ENCODE results near the gene NPR2. TPM values are rescaled to one million over a fixed set of nuclear protein-coding genes. Genes with fewer than 3 reads are reported as not detected.

The NPR2 gene
- total RNA-seq, 1 donor from 2014 or later: 40.2 TPM

DNA sequence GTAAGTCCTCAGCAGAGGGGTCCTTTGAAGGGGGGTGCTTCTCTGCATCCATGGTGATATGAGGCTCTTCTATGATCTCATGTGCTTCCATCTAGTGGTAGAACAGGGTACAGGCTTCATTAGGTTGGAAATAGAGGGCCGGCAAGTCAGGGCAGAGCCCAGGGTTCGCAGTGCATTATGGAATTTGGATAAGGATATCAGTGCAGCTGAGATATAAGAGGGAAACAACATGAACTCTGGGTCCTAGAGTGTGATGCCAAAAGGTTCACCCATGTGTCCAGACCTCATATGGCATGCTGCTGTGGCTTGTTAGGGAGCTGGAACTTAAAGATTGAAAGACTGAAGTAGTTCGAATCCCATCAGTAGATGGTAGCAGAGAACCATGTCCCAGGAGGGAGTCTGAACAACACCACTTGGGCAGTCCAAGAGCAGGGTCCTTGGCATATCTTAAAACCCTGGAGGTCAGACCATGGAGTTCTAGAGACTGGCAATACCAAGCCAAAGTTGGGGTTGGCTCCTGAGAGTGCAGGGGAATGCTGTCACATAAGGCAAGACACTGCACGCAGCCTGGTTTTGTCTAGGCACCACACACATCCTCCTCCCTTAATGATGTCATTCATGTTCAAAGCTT lies 34.8 kb downstream of the NPR2 start:
- H3K4me3 Mint-ChIP-seq (ENCODE audit: unreplicated experiment): no peak overlapping the region
- peaks cover 35% of the 10 kb centered on the region for H3K4me1 Mint-ChIP-seq (ENCODE audit: low read depth)
- H3K27me3 Mint-ChIP-seq (ENCODE audit: low read depth): no peaks in the 10 kb centered on the region
- no peak overlapping the region for H3K27ac Mint-ChIP-seq (ENCODE audit: unreplicated experiment)
- no peak for DNase-seq (ENCODE audit: low spot score)
- peak; percentile 90 for TF ChIP-seq CTCF (IDR thresholded peaks at IDR 0.05)
- H3K9me3 Mint-ChIP-seq (ENCODE audit: low read depth): no peaks in the 10 kb centered on the region
- H3K36me3 Mint-ChIP-seq (ENCODE audit: low read depth): no peaks in the 10 kb centered on the region

GRCh38 chr9:35827486-35827885 lies 36.1 kb downstream of the NPR2 start:
- no peaks in the 10 kb centered on the region for H3K9me3 Mint-ChIP-seq (ENCODE audit: low read depth)
- peak overlapping the region; percentile 39 for H3K4me3 Mint-ChIP-seq (ENCODE audit: unreplicated experiment)
- no peaks in the 10 kb centered on the region for H3K36me3 Mint-ChIP-seq (ENCODE audit: low read depth)
- H3K27me3 Mint-ChIP-seq (ENCODE audit: low read depth): no peaks in the 10 kb centered on the region
- DNase-seq (ENCODE audit: low spot score): no peak
- no peak for TF ChIP-seq CTCF (IDR thresholded peaks at IDR 0.05)
- peaks cover 35% of the 10 kb centered on the region for H3K4me1 Mint-ChIP-seq (ENCODE audit: low read depth)
- peak overlapping the region; percentile 59 for H3K27ac Mint-ChIP-seq (ENCODE audit: unreplicated experiment)

GRCh38 chr9:35828716-35829083 lies 37.3 kb downstream of the NPR2 start, which contains the start of gene FAM221B:
Gene FAM221B (minus strand): TSS chr9:35828732. CDS start chr9:35826161, 2,571 bp downstream.
- H3K9me3 Mint-ChIP-seq (ENCODE audit: low read depth): no peaks in the 10 kb centered on the region
- peaks cover 40% of the 10 kb centered on the region for H3K4me1 Mint-ChIP-seq (ENCODE audit: low read depth)
- H3K27ac Mint-ChIP-seq (ENCODE audit: unreplicated experiment): peak within 1 kb of the TSS; percentile 97
- H3K27me3 Mint-ChIP-seq (ENCODE audit: low read depth): no peaks in the 10 kb centered on the region
- H3K36me3 Mint-ChIP-seq (ENCODE audit: low read depth): no peaks in the 10 kb centered on the region
- TF ChIP-seq CTCF (IDR thresholded peaks at IDR 0.05): no peak
- peak within 1 kb of the TSS; percentile 99 for H3K4me3 Mint-ChIP-seq (ENCODE audit: unreplicated experiment)
- DNase-seq (ENCODE audit: low spot score): no peak

DNA sequence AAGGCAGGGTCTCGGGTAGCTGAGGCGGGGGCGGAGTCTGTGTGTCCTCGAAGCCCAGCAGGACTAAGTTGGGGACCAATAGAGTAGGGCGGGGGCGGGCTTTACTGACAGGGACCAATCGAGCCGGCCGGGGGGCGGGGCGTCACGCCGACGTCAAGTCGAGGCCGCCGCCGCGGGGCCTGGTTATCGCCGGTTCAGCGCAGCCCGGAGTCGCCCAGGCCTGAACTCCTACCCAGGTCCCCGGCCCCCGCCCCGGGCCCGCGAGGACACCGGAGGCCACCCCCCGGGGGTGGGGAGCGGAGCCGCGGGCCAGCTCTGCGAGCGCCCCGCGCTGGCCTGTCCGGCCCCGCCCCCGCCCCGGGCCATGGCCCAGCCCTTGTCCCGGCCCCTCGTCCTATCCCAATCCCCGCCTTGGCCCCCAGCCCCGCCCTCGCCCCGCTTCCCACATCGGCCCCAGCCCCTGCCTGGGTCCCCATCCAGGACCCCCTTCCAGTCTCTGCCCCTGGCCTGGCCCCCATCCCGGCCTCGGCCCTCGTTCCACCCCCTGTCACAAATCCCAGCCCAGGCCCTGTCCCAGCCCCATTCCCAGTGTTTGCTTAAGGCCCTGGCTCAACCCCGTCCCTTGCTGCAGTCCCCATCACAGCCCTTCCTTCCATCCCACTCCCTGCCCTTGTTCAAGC lies 37.8 kb downstream of the NPR2 start, which contains the start of gene TMEM8B:
Gene TMEM8B, plus strand, starts transcription at position 145 of the 680 bp plus-strand sequence. Its CDS starts 220 bp downstream, at position 365.
- H3K27ac Mint-ChIP-seq (ENCODE audit: unreplicated experiment): peak within 1 kb of the TSS; percentile 97

More for the DNA sequence above, 37.8 kb downstream of the NPR2 start, which contains the start of gene TMEM8B:
- H3K9me3 Mint-ChIP-seq (ENCODE audit: low read depth): no peaks in the 10 kb centered on the region
- TF ChIP-seq CTCF (IDR thresholded peaks at IDR 0.05): no peak
- DNase-seq (ENCODE audit: low spot score): no peak
- no peaks in the 10 kb centered on the region for H3K27me3 Mint-ChIP-seq (ENCODE audit: low read depth)
- H3K4me3 Mint-ChIP-seq (ENCODE audit: unreplicated experiment): peak within 1 kb of the TSS; percentile 99
- no peaks in the 10 kb centered on the region for H3K36me3 Mint-ChIP-seq (ENCODE audit: low read depth)
- H3K4me1 Mint-ChIP-seq (ENCODE audit: low read depth): peaks cover 43% of the 10 kb centered on the region

All from chondrocyte (in vitro differentiated cells).